HUES48 (cell line): ENCODE data around the gene APCDD1L.
A peak's percentile ranks its signal among the peaks of the same experiment; 100 is the strongest.

Experiments
- H3K27ac ChIP-seq: one replicate; pipeline ENCODE4 v1.7.0; 2013; ENCODE audit warnings: low read depth, low read length, inconsistent platforms
- H3K27me3 ChIP-seq: 2 replicates; pipeline ENCODE4 v1.6.1; 2013; ENCODE audit warnings: mild to moderate bottlenecking, low read length; ENCODE audit not compliant: control insufficient read depth, insufficient read depth
- H3K36me3 ChIP-seq: 2 replicates; pipeline ENCODE4 v1.6.1; 2013; ENCODE audit warnings: low read length; ENCODE audit not compliant: control insufficient read depth, insufficient read depth
- H3K4me1 ChIP-seq: 2 replicates; pipeline ENCODE4 v1.6.1; 2013; ENCODE audit warnings: mild to moderate bottlenecking, low read length; ENCODE audit not compliant: control insufficient read depth, insufficient read depth
- H3K4me3 ChIP-seq: 2 replicates; pipeline ENCODE4 v1.5.1; 2013; ENCODE audit warnings: mild to moderate bottlenecking, low read depth, low read length
- H3K9ac ChIP-seq: 2 replicates; pipeline ENCODE4 v1.6.1; 2013; ENCODE audit warnings: mild to moderate bottlenecking, low read depth, low read length, moderate library complexity
- H3K9me3 ChIP-seq: 2 replicates; pipeline ENCODE4 v1.6.1; 2013; ENCODE audit warnings: low read length; ENCODE audit not compliant: control insufficient read depth, insufficient read depth

The APCDD1L gene

GRCh38 chr20:58515233-58516212 is at the start of gene APCDD1L:
Gene APCDD1L (minus strand): TSS chr20:58515399. CDS start chr20:58514707, 692 bp downstream.
- H3K27ac ChIP-seq, result no peak within 1 kb of the TSS
- H3K9ac ChIP-seq, result no peak within 1 kb of the TSS
- H3K4me1 ChIP-seq, result peaks cover 14% of the 10 kb centered on the region
- H3K36me3 ChIP-seq, result no peaks in the 10 kb centered on the region
- peaks cover 46% of the 10 kb centered on the region for H3K27me3 ChIP-seq
- 0 out of 2 replicates have a peak, but pooled peaks cover 3% of the 10 kb centered on the region for H3K9me3 ChIP-seq
- peak within 1 kb of the TSS; percentile 66 for H3K4me3 ChIP-seq

DNA sequence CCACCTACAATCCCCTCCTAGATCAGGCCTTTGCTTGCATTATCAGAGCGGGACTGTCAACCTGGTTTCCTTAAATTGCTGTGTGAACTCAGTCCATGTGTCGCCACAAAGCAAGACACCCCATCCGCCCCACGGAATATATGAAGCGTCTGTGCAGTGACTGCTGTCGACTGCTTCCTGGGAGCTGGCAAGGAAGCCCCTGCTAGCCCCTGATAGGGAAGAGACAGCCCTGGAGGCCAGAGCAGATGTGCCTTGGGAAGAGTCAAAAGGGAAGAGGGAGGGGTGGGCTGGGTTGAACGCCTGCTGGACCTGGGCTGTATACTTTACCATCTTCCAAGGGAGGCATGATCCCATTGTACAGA is 44.1 kb upstream of the APCDD1L start:
- no peak overlapping the region for H3K4me3 ChIP-seq
- no peaks in the 10 kb centered on the region for H3K9me3 ChIP-seq
- no peaks in the 10 kb centered on the region for H3K27me3 ChIP-seq
- no peak overlapping the region for H3K27ac ChIP-seq
- no peaks in the 10 kb centered on the region for H3K36me3 ChIP-seq
- no peaks in the 10 kb centered on the region for H3K4me1 ChIP-seq
- no peak overlapping the region for H3K9ac ChIP-seq

- Histone ChIP-seq H3K27ac (no peak overlapping the region), H3K9ac (no peak overlapping the region), H3K36me3 (no peaks in the 10 kb centered on the region), H3K27me3 (no peaks in the 10 kb centered on the region), H3K4me1 (no peaks in the 10 kb centered on the region), H3K4me3 (no peak overlapping the region), H3K9me3 (no peaks in the 10 kb centered on the region)
These were observed 43.5 kb upstream of the APCDD1L start for GRCh38 chr20:58558486-58559367.

- Histone ChIP-seq H3K9ac (no peak overlapping the region), H3K4me1 (no peaks in the 10 kb centered on the region), H3K9me3 (no peaks in the 10 kb centered on the region), H3K4me3 (no peak overlapping the region), H3K27ac (no peak overlapping the region), H3K36me3 (no peaks in the 10 kb centered on the region), H3K27me3 (no peaks in the 10 kb centered on the region)
These were observed 42.6 kb upstream of the APCDD1L start for GRCh38 chr20:58557733-58558342.

DNA sequence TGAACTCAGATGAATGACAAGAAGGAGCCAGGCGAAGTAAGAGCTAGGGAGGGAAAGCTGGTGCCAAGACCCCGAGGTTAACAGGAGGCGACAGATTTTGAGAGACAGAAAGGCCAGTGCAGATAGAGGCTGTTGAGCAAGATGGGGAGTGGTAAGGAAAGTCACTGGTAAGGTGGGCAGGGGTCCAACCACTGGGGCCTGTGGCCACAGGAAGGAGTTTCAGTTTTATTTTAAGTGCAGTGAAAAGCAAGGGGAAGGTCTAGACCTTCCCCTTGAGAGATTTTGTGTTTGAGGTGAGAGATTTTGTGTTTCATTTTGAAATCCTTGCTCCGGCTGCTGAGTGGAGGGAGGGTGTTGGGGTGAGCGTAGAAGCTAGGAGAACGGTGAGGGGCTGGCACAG is 41.8 kb upstream of the APCDD1L start:
- no peaks in the 10 kb centered on the region for H3K36me3 ChIP-seq
- H3K4me1 ChIP-seq, result no peaks in the 10 kb centered on the region
- H3K4me3 ChIP-seq, result no peak overlapping the region
- no peaks in the 10 kb centered on the region for H3K9me3 ChIP-seq
- H3K27me3 ChIP-seq, result no peaks in the 10 kb centered on the region
- H3K27ac ChIP-seq, result no peak overlapping the region
- no peak overlapping the region for H3K9ac ChIP-seq

DNA sequence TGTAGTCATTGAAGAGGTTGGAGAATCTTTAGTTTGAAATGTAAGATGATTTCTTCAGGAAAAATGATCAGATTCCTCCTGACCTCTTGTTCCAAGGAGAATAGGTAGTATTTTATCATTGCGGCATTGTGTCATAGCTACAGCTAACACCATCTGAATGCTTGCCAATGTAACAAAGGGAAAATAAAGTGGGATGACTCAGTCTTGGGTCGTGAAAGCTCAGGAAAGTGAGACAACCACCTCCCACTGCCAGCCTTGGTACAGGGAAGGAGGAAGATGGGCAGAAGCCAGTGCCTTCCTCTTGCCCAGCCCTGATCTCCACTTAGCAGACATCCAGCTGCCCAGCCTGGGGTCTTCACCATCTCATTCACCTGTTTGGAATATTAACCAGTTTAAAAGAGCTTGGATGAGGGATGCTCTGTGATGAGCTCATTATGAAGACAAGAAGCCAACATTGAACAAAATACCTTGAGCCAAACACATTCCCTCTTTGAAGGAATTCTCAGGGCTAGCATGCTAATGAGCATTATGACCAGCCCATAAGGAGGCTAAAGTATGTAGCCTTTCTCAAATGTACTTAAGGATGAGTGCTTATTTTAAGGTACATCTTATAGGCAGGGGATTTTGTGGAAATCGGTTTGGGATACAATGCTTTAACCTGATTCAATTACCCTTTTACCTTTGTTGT is 40.0 kb upstream of the APCDD1L start:
- no peaks in the 10 kb centered on the region for H3K9me3 ChIP-seq
- H3K4me1 ChIP-seq, result no peaks in the 10 kb centered on the region
- no peak overlapping the region for H3K9ac ChIP-seq
- H3K36me3 ChIP-seq, result no peaks in the 10 kb centered on the region
- H3K27ac ChIP-seq, result no peak overlapping the region
- no peaks in the 10 kb centered on the region for H3K27me3 ChIP-seq
- no peak overlapping the region for H3K4me3 ChIP-seq

DNA sequence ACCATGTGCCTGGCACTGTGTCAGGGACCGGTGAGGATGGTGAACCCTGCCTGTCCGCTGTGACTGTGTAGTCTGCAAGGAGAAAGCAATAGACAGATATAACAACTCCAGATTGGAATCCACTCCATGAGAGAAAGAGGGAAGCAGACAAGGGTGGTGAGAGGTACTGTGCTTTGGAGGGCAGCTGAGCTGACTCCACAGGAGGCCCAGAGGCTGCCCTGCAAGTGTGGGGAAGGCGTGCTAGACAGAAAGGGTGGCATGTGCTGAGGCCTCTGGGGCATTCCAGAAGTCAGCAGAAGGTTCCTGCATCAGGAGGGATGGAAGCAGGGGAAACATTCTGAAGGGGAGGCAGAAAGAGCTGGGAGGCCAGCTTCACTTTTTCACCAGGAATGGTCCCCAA is 39.3 kb upstream of the APCDD1L start:
- Histone ChIP-seq H3K9ac (no peak overlapping the region), H3K27me3 (no peaks in the 10 kb centered on the region), H3K36me3 (no peaks in the 10 kb centered on the region), H3K9me3 (no peaks in the 10 kb centered on the region), H3K4me3 (no peak overlapping the region), H3K27ac (no peak overlapping the region), H3K4me1 (no peaks in the 10 kb centered on the region)

- H3K36me3 ChIP-seq, result no peaks in the 10 kb centered on the region
- no peak overlapping the region for H3K27ac ChIP-seq
- no peak overlapping the region for H3K9ac ChIP-seq
- no peak overlapping the region for H3K4me3 ChIP-seq
- no peaks in the 10 kb centered on the region for H3K4me1 ChIP-seq
- no peaks in the 10 kb centered on the region for H3K27me3 ChIP-seq
- no peaks in the 10 kb centered on the region for H3K9me3 ChIP-seq
These were observed 38.6 kb upstream of the APCDD1L start for GRCh38 chr20:58553841-58554240.

DNA sequence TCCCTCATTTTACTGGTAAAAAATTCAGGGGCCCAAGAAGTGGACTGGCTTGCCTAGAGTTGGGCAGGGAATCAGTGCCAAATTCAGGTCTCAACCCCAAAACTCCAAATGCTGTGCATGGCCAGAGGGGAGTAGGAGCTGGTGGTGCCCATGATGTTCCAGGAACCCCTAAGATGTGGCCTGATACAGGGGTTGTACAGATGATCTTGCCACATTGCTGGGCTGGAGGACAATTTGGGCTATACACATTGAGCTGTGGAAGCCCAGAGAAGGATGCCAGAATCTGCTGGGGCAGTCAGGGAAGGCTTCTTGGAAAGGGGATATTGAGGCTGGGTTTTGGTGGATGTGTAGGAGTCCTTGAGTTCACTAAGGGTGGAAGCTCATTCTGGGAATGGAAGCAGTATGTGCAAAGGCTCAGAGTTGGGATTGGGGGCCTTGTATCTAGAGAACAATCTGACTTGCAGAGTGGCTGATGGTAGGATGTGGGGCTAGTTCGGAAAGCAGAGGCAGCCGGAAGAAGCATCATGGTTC is 38.0 kb upstream of the APCDD1L start:
- Histone ChIP-seq H3K4me1 (no peaks in the 10 kb centered on the region), H3K9me3 (no peaks in the 10 kb centered on the region), H3K4me3 (no peak overlapping the region), H3K27me3 (no peaks in the 10 kb centered on the region), H3K27ac (no peak overlapping the region), H3K36me3 (no peaks in the 10 kb centered on the region), H3K9ac (no peak overlapping the region)

DNA sequence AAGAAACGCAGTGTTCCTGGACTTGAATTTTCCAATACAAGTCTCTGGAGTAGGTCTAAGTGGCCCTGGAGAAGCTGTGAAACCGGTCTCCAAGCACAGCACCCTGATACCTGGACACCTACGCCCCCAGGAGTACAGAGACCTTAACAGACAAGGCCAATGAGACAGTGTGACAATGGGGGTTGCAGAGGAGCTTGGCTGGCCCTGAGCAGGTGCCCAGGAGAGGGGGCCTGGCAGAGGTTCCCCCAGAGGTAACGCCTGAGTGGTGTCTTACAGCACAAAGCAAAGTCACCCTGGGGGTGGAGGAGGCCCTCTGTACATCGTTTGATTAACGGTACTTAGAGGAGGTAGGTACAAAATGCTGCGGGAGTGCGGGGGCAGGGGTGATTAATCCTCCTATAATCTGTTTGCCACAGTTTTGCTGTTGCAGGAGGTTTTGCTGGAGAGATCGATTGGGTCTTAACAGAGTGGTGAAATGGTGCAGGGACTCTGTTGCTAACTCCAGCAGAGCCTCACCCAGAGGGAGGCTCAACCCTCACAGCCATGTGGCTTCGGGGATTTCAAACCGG is 37.3 kb upstream of the APCDD1L start:
- Histone ChIP-seq H3K27ac (no peak overlapping the region), H3K36me3 (no peaks in the 10 kb centered on the region), H3K27me3 (no peaks in the 10 kb centered on the region), H3K9ac (no peak overlapping the region), H3K9me3 (no peaks in the 10 kb centered on the region), H3K4me3 (no peak overlapping the region), H3K4me1 (no peaks in the 10 kb centered on the region)
